Right lobe of liver (tissue), 4 donors: ENCODE data around the gene DPPA2.

Source experiments
- POLR2A ChIP-seq: fragments of 450-650 bp; IDR thresholded peaks from one replicate; pipeline ENCODE4 v1.6.1; 2017; ENCODE audit warnings: antibody characterized with exemption, mild to moderate bottlenecking
- TF ChIP-seq, protein P1 (sequence below), 4 donors: fragments of 200-600 bp in 3 of 4; fragments of 450-650 bp in 1 of 4; IDR thresholded peaks; one replicate each; pipeline versions ENCODE4 v1.5.1 to v1.8.0; 2016 to 2022; ENCODE audit warnings: antibody characterized with exemption in 4 of 4, mild to moderate bottlenecking in 2 of 4
- donor health status: DM: no; HTN: no; CAD: no.
- donor health status: DM: no; HTN: no; CAD: no.
- donor health status: DM: no; HTN: yes; CAD: no.

DNA sequence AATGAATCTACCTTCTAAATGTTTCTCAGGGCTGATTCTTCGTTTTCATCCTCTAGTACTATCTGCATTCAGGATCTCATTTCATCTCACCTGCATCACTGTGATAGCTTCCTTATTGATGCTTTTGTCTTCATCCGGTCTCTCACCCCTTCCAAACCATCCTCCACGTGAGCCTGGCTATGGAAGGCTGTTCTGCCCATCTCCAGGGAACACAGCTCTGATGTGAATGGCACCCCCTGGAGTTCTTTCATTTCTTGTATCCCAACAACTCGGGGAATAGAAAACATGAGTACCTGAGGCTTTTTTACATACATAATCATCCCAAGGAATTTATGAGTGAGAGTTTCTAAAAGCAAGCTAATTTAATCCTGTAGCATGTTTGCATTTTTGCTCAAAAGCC is 29.8 kb upstream of the DPPA2 start:
- TF ChIP-seq, protein P1, sequence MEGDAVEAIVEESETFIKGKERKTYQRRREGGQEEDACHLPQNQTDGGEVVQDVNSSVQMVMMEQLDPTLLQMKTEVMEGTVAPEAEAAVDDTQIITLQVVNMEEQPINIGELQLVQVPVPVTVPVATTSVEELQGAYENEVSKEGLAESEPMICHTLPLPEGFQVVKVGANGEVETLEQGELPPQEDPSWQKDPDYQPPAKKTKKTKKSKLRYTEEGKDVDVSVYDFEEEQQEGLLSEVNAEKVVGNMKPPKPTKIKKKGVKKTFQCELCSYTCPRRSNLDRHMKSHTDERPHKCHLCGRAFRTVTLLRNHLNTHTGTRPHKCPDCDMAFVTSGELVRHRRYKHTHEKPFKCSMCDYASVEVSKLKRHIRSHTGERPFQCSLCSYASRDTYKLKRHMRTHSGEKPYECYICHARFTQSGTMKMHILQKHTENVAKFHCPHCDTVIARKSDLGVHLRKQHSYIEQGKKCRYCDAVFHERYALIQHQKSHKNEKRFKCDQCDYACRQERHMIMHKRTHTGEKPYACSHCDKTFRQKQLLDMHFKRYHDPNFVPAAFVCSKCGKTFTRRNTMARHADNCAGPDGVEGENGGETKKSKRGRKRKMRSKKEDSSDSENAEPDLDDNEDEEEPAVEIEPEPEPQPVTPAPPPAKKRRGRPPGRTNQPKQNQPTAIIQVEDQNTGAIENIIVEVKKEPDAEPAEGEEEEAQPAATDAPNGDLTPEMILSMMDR (IDR thresholded peaks at IDR 0.05) = no peak
- no peak for TF ChIP-seq POLR2A
